Body of pancreas (tissue), 4 donors: Measurements from ENCODE around the gene IRAK1BP1. TPM values are rescaled to one million over a fixed set of nuclear protein-coding genes. Genes with fewer than 3 reads are reported as not detected.

Source experiments
- ATAC-seq: fragments of 150-250 bp; one replicate; pipeline ENCODE4 v1.9.1; 2016
- DNase-seq, 4 donors: peaks; one replicate each; pipeline ENCODE4 v3.0.0-alpha.2; 2019
- H3K27ac ChIP-seq, 4 donors: fragments of 200-600 bp; sonication (generic); 1 replicate in 3 of 4; 2 replicates in 1 of 4; pipeline versions ENCODE4 v1.5.1 to v1.6.1; 2016 to 2019; ENCODE audit warnings: mild to moderate bottlenecking in 1 of 4, mixed read lengths in 1 of 4, moderate library complexity in 1 of 4
- H3K27me3 ChIP-seq, 2 donors: fragments of 200-600 bp; sonication (generic); one replicate each; pipeline ENCODE4 v1.6.0; 2016; ENCODE audit warnings: mild to moderate bottlenecking in 1 of 2
- H3K36me3 ChIP-seq, 2 donors: fragments of 200-600 bp; sonication (generic); replicated peaks in 1 of 2; 2 replicates each; pipeline ENCODE4 v1.5.1; 2016; ENCODE audit warnings: low read depth in 2 of 2; ENCODE audit not compliant: insufficient read depth in 1 of 2
- H3K4me1 ChIP-seq: fragments of 200-600 bp; sonication (generic); one replicate; pipeline ENCODE4 v1.6.0; 2016
- H3K4me3 ChIP-seq, 2 donors: fragments of 200-600 bp; sonication (generic); 1 replicate in 1 of 2; 2 replicates in 1 of 2; pipeline ENCODE4 v1.5.1; 2016 to 2019
- H3K9me3 ChIP-seq, 3 donors: fragments of 200-600 bp; sonication (generic); 1 replicate in 2 of 3; 2 replicates in 1 of 3; pipeline ENCODE4 v1.5.1; 2016
- POLR2A ChIP-seq, 3 donors: fragments of 450-650 bp; IDR thresholded peaks; one replicate each; pipeline ENCODE4 v1.6.1; 2016; ENCODE audit warnings: antibody characterized with exemption in 3 of 3, mild to moderate bottlenecking in 2 of 3
- WGBS, 2 donors: methylation state at CpG; one replicate each; pipeline ENCODE4 v1.1.5; 2017; 5-methylcytosine and 5-hydroxymethylcytosine counted together
- intact Hi-C: fragments of 100-400 bp; cut with DNase I; formaldehyde crosslinking; loops from one replicate; pipeline ENCODE4 v1.15.1; 2023
- total RNA-seq, 2 donors: library from RNA; depleted of rRNA; stranded (reverse); fragments of >200 nt; gene quantifications; one replicate each; pipeline ENCODE4 v1.1.0, GENCODE V29; 2016
- TF ChIP-seq, protein P1 (sequence below), 7 experiments: fragments of 450-650 bp in 4 of 7; fragments of 200-600 bp in 3 of 7; sonication (generic) in 3 of 7; IDR thresholded peaks; one replicate each; pipeline ENCODE4 v1.5.1; 2016 to 2019; ENCODE audit warnings: antibody characterized with exemption in 7 of 7

Gene IRAK1BP1
- total RNA-seq, 2 donors from 2014 or later: 6.9 to 9.3 TPM

DNA sequence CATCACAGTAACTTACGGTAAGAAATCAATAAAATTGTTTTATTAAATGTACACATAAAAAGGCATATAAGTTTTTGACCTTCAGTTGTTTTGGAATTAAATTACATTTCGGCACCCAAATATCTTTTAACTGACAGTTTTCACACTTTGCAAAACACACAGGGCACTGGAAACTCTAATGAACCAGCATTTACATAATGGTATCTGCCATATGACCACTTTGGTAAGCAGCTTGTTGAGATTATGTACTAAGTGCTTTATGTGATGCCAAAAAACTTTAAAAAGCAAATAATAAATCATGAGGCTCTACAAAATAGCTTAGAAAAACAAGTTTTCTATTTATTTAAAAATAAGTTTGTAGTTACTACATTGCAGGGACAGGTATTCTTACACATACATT lies 68.2 kb downstream of the IRAK1BP1 start:
- DNase-seq (no peak), ATAC-seq (no peak)
- H3K4me3 ChIP-seq: no peak overlapping the region
- intact Hi-C loops: no loop called here
- no peaks in the 10 kb centered on the region for H3K27me3 ChIP-seq
- H3K9me3 ChIP-seq: no peaks in the 10 kb centered on the region
- peaks cover 3 to 6% of the 10 kb centered on the region in 2 donors for H3K36me3 ChIP-seq
- no peaks in the 10 kb centered on the region for H3K4me1 ChIP-seq
- WGBS, 2 donors: 95% methylated on average over 2 of the region's 2 CpGs
- H3K27ac ChIP-seq: no peak overlapping the region
- no peak for TF ChIP-seq POLR2A (IDR thresholded peaks at IDR 0.05)
- TF ChIP-seq, protein P1, sequence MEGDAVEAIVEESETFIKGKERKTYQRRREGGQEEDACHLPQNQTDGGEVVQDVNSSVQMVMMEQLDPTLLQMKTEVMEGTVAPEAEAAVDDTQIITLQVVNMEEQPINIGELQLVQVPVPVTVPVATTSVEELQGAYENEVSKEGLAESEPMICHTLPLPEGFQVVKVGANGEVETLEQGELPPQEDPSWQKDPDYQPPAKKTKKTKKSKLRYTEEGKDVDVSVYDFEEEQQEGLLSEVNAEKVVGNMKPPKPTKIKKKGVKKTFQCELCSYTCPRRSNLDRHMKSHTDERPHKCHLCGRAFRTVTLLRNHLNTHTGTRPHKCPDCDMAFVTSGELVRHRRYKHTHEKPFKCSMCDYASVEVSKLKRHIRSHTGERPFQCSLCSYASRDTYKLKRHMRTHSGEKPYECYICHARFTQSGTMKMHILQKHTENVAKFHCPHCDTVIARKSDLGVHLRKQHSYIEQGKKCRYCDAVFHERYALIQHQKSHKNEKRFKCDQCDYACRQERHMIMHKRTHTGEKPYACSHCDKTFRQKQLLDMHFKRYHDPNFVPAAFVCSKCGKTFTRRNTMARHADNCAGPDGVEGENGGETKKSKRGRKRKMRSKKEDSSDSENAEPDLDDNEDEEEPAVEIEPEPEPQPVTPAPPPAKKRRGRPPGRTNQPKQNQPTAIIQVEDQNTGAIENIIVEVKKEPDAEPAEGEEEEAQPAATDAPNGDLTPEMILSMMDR (IDR thresholded peaks at IDR 0.05): no peak

DNA sequence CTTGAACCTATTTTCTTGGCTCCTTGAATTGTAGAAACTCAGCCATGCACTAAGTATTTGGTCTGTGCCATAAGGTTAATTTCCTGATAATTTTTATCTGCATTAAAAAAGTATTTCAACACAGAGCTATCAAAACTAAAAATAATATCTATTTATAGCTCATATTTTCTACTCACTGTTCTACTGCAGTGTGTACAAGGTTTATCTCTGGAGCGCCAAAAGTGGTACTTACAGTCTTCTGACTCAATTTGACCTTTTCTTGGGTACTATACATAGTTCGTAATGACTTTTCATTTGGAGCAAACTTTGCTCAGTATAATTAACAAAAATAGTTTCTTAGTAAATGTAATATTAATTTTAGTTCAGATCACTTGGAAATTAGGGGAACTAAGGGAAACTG lies 69.2 kb downstream of the IRAK1BP1 start:
- TF ChIP-seq, protein P1 (IDR thresholded peaks at IDR 0.05): no peak
- no peak for TF ChIP-seq POLR2A (IDR thresholded peaks at IDR 0.05)
- Histone ChIP-seq H3K9me3 (no peaks in the 10 kb centered on the region), H3K27ac (no peak overlapping the region), H3K4me1 (no peaks in the 10 kb centered on the region), H3K36me3 (peaks cover 10 to 11% of the 10 kb centered on the region in 2 donors), H3K4me3 (no peak overlapping the region), H3K27me3 (no peaks in the 10 kb centered on the region)
- intact Hi-C loops: no loop called here
- ATAC-seq: no peak
- DNase-seq: no peak
- 90 to 91% methylated on average over 2 of the region's 2 CpGs for WGBS, 2 donors

DNA sequence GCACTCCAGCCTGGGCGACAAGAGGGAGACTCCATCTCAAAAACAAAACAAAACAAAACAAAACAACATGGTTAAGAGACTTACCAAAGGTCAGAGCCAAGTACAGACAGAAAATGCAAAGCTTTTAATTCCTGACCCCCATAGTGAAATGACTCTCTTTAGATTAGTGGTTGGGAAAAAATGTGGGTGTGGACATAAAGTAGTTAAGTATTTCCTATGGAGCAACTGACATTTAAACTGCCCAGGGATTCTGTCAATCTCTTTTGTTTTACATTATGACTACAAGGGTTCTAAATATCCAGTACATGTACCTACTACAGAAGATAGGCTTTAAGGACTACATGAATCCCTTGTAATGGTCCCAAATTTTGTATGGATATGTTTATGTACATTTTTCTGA lies 75.1 kb downstream of the IRAK1BP1 start:
- ATAC-seq (no peak), DNase-seq (no peak)
- 90 to 100% methylated on average over 1 of the region's 1 CpG for WGBS, 2 donors
- Histone ChIP-seq H3K36me3 (peaks cover 16 to 30% of the 10 kb centered on the region in 2 donors), H3K27ac (no peak overlapping the region), H3K9me3 (no peaks in the 10 kb centered on the region), H3K27me3 (no peaks in the 10 kb centered on the region), H3K4me3 (no peak overlapping the region), H3K4me1 (no peaks in the 10 kb centered on the region)
- intact Hi-C loops: no loop called here
- TF ChIP-seq, protein P1 (IDR thresholded peaks at IDR 0.05): no peak
- no peak for TF ChIP-seq POLR2A (IDR thresholded peaks at IDR 0.05)

DNA sequence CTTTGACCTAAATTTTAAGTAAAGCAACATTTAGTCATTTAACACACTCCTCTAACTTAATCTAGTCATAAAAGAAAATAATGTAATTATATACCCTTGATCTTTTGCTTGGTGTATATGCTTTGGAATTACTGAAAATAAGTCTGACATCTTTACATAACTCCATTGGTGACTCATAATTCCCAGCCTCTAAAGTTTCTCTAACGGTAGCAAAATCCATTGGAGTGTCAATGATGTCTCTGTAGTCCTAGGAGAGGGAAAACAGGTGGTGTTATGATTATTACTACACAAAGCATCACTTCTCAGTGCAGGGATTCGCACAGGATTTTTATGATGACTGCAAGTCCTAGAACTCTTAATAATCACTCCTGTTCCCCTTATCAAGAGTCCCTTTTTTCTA lies 80.2 kb downstream of the IRAK1BP1 start:
- TF ChIP-seq, protein P1 (IDR thresholded peaks at IDR 0.05): no peak
- TF ChIP-seq POLR2A (IDR thresholded peaks at IDR 0.05): no peak
- Histone ChIP-seq H3K4me1 (no peaks in the 10 kb centered on the region), H3K9me3 (peaks cover 0 to 11% (median 0%) of the 10 kb centered on the region in 3 donors), H3K36me3 (peaks cover 12 to 33% of the 10 kb centered on the region in 2 donors), H3K27ac (no peak overlapping the region), H3K4me3 (no peak overlapping the region), H3K27me3 (no peaks in the 10 kb centered on the region)
- 93 to 94% methylated on average over 2 of the region's 2 CpGs for WGBS, 2 donors
- intact Hi-C loops: no loop called here
- DNase-seq (no peak), ATAC-seq (no peak)

DNA sequence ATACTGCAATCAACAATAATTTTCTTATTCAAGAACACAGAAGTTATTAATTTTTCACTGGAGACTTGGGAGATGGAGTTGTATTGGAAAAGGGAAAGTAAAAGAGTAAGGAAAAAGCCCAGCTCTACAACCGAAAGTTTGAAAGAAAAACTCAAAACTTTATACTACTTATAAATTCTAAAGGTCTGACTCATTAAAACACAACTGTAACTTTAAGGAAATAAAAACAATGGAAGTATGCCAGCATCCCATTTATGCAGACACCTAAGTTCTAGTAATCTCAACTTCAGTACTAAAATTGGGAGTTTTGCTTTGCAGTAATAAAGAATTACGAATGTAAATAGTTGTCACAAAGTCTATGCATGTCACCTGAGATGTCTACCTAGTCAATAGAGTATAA lies 80.6 kb downstream of the IRAK1BP1 start:
- Histone ChIP-seq H3K27me3 (no peaks in the 10 kb centered on the region), H3K4me3 (no peak overlapping the region), H3K36me3 (peaks cover 11 to 35% of the 10 kb centered on the region in 2 donors), H3K9me3 (peaks cover 0 to 11% (median 0%) of the 10 kb centered on the region in 3 donors), H3K4me1 (no peaks in the 10 kb centered on the region), H3K27ac (no peak overlapping the region)
- intact Hi-C loops: no loop called here
- 92 to 94% methylated on average over 2 of the region's 2 CpGs for WGBS, 2 donors
- DNase-seq (no peak), ATAC-seq (no peak)
- TF ChIP-seq, protein P1 (IDR thresholded peaks at IDR 0.05): no peak
- no peak for TF ChIP-seq POLR2A (IDR thresholded peaks at IDR 0.05)
